Esophagus squamous epithelium (tissue), 5 donors: ENCODE results near the gene SNAI1. TPM values are rescaled to one million over a fixed set of nuclear protein-coding genes. Genes with fewer than 3 reads are reported as not detected.

Experiments used
- DNase-seq: peaks from one replicate; lab custom pipeline; 2025; lab: John Stamatoyannopoulos, UW
- H3K27ac ChIP-seq, 4 donors: fragments of 200-600 bp; sonication (generic); one replicate each; pipeline ENCODE4 v1.5.1; 2016 to 2019; ENCODE audit warnings: mild to moderate bottlenecking in 1 of 4
- H3K27me3 ChIP-seq, 4 donors: fragments of 200-600 bp; sonication (generic); 1 replicate in 3 of 4; 2 replicates in 1 of 4; pipeline versions ENCODE4 v1.5.1 to v1.6.0; 2017 to 2021; ENCODE audit warnings: antibody characterized with exemption in 1 of 4
- H3K36me3 ChIP-seq, 3 donors: fragments of 200-600 bp; sonication (generic); one replicate each; pipeline ENCODE4 v1.5.1; 2016 to 2019
- H3K4me1 ChIP-seq, 3 donors: fragments of 200-600 bp; sonication (generic); one replicate each; pipeline ENCODE4 v1.5.1; 2017 to 2019
- H3K4me3 ChIP-seq, 4 donors: fragments of 200-600 bp; sonication (generic); 1 replicate in 3 of 4; 2 replicates in 1 of 4; pipeline ENCODE4 v1.5.1; 2016 to 2019; ENCODE audit warnings: mild to moderate bottlenecking in 2 of 4, moderate library complexity in 1 of 4
- H3K9me3 ChIP-seq, 3 donors: fragments of 200-600 bp; sonication (generic); one replicate each; pipeline ENCODE4 v1.5.1; 2016 to 2019
- CTCF ChIP-seq, 6 experiments: fragments of 450-650 bp in 4 of 6; fragments of 200-600 bp in 2 of 6; sonication (generic) in 2 of 6; IDR thresholded peaks; one replicate each; pipeline ENCODE4 v1.5.1; 2016 to 2019; ENCODE audit warnings: antibody characterized with exemption in 6 of 6, mild to moderate bottlenecking in 4 of 6, moderate library complexity in 4 of 6
- POLR2A ChIP-seq, 4 donors: fragments of 450-650 bp; IDR thresholded peaks; one replicate each; pipeline ENCODE4 v1.6.1; 2017; ENCODE audit warnings: antibody characterized with exemption in 4 of 4, mild to moderate bottlenecking in 4 of 4, moderate library complexity in 3 of 4
- WGBS, 2 donors: methylation state at CpG; one replicate each; pipeline ENCODE4 v1.1.5; 2018; 5-methylcytosine and 5-hydroxymethylcytosine counted together
- intact Hi-C: fragments of 100-400 bp; cut with DNase I; formaldehyde crosslinking; loops from one replicate; pipeline ENCODE4 v1.15.0; 2022
- total RNA-seq, 4 donors: library from RNA; depleted of rRNA; stranded (reverse); fragments of >200 nt; gene quantifications; one replicate each; pipeline ENCODE4 v1.1.0, GENCODE V29; 2016
- donor health status: DM: yes; HTN: yes; CAD: no.

SNAI1 gene
- total RNA-seq, 4 donors from 2014 or later: 0.44 to 1.3 (median 0.75) TPM; not detected in 1

GRCh38 chr20:50027611-50028105 is 44.9 kb downstream of the SNAI1 start:
- TF ChIP-seq CTCF (IDR thresholded peaks at IDR 0.05) (no peak), POLR2A (IDR thresholded peaks at IDR 0.05) (no peak)
- Histone ChIP-seq H3K4me1 (peaks cover 14 to 43% (median 37%) of the 10 kb centered on the region in 3 donors), H3K27ac (peak overlapping the region in 3 of 4 donors; percentile 25 to 42 (median 36)), H3K9me3 (no peaks in the 10 kb centered on the region), H3K27me3 (no peaks in the 10 kb centered on the region), H3K4me3 (no peak overlapping the region), H3K36me3 (no peaks in the 10 kb centered on the region)
- intact Hi-C loops: no loop called here
- DNase-seq: no peak
- 32% methylated on average over 4 of the region's 12 CpGs; no CpG with 5 or more reads in 1 of the 2 donors for WGBS, 2 donors

- no peaks in the 10 kb centered on the region for H3K27me3 ChIP-seq
- intact Hi-C loops: no loop called here
- 68 to 84% methylated on average over 7 to 12 of the region's 15 CpGs for WGBS, 2 donors
- no peak for DNase-seq
- no peak for TF ChIP-seq CTCF (IDR thresholded peaks at IDR 0.05)
- no peak for TF ChIP-seq POLR2A (IDR thresholded peaks at IDR 0.05)
- H3K4me3 ChIP-seq: no peak overlapping the region
- peaks cover 20 to 46% (median 41%) of the 10 kb centered on the region in 3 donors for H3K4me1 ChIP-seq
- H3K36me3 ChIP-seq: no peaks in the 10 kb centered on the region
- H3K9me3 ChIP-seq: no peaks in the 10 kb centered on the region
- H3K27ac ChIP-seq: peak overlapping the region in 1 of 4 donors; percentile 19
Measured at GRCh38 chr20:50029083-50029696, 46.4 kb downstream of the SNAI1 start.

- H3K27ac ChIP-seq: peak overlapping the region in 3 of 4 donors; percentile 26 to 37 (median 31)
- WGBS, 2 donors: 45 to 75% methylated on average over 10 of the region's 19 CpGs
- H3K4me3 ChIP-seq: no peak overlapping the region
- no peak for DNase-seq
- no peaks in the 10 kb centered on the region for H3K27me3 ChIP-seq
- H3K4me1 ChIP-seq: peaks cover 20 to 53% (median 48%) of the 10 kb centered on the region in 3 donors
- intact Hi-C loops: no loop called here
- H3K36me3 ChIP-seq: no peaks in the 10 kb centered on the region
- no peak for TF ChIP-seq POLR2A (IDR thresholded peaks at IDR 0.05)
- TF ChIP-seq CTCF (IDR thresholded peaks at IDR 0.05): no peak
- no peaks in the 10 kb centered on the region for H3K9me3 ChIP-seq
Measured at GRCh38 chr20:50029697-50030461, 47.1 kb downstream of the SNAI1 start.

GRCh38 chr20:50032955-50033666 is 50.3 kb downstream of the SNAI1 start:
- intact Hi-C loops: no loop called here
- TF ChIP-seq CTCF (IDR thresholded peaks at IDR 0.05): no peak
- no peak for TF ChIP-seq POLR2A (IDR thresholded peaks at IDR 0.05)
- Histone ChIP-seq H3K27me3 (no peaks in the 10 kb centered on the region), H3K27ac (peak overlapping the region in 1 of 4 donors; percentile 21), H3K4me1 (peaks cover 18 to 56% (median 49%) of the 10 kb centered on the region in 3 donors), H3K36me3 (no peaks in the 10 kb centered on the region), H3K4me3 (no peak overlapping the region), H3K9me3 (no peaks in the 10 kb centered on the region)
- no peak for DNase-seq
- WGBS, 2 donors: 85 to 86% methylated on average over 7 of the region's 9 CpGs
